ENCODE measurements around the gene ZNF408.
"Not testable (repeated sequence)": the region's sequence is repeated elsewhere in the genome, so short reads cannot be mapped to it uniquely, and the experiment has no call there.

Gene ZNF408

DNA sequence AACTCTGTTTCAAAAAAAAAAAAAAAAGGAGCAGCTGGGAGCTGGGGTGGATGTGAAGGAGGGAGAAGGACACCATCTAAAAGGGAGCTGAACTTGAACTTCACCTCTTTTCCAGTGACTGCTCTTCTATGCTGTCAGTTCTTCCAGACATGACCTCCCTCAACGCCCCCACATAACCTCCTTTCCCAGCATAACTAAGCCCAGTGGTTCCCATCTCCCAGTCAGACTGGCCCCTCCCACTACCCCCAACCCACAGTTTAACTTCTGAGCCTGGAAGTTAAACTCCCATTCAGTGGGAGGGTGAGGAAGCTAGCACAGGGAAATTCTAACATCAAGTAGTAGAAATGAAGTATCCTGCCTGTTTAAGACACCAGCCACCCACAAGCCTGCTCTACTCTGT lies 2.2 kb upstream of the ZNF408 start:
- no peak for DNase-seq

DNA sequence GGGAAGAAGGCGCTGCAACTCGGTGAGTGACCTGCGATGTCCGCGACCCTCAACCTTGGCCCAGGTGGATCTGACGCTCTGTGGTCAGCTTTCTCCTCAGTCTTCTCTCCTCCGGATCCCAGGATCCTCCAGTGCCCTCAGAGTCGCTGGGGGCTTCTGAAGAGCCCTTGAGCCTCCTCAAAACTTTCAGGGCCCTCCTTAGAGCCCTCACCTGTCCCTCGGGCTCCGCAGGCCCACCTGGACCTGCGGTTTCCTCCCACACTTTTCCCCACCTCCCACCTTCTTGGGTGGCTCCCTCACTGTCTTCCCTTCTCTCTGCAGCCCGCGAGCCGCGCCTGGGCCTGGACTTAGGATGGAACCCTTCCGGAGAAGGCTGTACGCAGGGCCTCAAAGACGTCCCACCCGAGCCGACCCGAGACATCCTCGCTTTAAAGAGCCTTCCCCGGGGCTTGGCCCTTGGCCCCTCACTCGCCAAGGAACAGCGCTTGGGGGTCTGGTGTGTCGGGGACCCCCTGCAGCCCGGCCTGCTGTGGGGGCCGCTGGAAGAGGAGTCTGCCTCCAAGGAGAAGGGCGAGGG lies 335 bp downstream of the ZNF408 start:
- no peak for DNase-seq

DNA sequence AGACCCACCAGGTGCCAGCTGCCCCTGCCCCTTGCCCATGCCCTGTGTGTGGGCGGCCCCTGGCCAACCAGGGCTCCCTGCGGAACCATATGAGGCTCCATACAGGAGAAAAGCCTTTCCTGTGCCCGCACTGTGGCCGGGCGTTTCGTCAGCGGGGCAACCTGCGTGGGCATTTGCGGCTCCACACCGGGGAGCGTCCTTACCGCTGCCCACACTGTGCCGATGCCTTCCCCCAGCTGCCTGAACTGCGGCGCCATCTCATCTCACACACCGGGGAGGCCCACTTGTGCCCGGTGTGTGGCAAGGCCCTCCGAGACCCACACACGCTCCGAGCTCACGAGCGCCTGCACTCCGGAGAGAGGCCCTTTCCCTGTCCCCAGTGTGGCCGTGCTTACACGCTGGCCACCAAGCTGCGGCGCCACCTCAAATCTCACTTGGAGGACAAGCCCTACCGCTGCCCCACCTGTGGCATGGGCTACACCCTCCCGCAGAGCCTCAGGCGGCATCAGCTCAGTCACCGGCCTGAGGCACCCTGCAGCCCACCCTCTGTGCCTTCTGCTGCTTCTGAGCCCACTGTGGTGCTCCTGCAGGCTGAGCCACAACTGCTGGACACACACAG lies 4.3 kb downstream of the ZNF408 start:
- no peak for DNase-seq

DNA sequence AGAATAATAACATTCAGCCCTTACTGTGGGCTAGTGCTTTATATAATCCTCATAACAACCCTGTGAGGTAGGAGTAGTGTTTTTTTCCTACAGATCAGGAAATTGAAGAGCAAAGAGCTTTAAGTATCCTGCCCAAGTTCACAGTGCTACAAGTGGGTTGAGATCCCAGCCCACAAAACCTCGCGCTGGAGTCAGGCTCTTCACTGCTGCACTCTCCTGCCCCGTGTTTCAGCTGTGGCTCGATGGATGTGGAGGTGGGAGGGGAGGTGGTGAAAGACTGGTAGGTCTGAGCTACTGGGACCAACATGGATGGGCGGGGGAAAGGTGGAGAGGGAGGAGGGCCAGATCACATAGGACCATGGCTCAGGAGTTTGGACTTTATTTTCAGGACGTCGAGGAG lies 6.1 kb downstream of the ZNF408 start:
- no peak for DNase-seq

DNA sequence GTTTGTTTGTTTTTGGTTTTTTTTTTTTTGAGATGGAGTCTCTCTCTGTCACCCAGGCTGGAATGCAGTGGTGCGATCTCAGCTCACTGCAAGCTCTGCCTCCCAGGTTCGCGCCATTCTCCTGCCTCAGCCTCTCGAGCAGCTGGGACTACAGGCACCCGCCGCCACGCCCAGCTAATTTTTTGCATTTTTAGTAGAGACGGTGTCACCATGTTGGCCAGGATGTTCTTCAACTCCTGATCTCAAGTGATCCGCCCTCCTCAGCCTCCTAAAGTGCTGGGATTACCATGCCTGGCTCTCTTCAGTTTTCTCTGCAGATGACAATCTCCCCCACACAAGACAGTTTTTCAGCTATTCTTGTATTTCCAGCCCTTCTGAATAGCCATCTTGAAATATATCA lies 8.5 kb downstream of the ZNF408 start:
- not testable (repeated sequence) for DNase-seq

DNA sequence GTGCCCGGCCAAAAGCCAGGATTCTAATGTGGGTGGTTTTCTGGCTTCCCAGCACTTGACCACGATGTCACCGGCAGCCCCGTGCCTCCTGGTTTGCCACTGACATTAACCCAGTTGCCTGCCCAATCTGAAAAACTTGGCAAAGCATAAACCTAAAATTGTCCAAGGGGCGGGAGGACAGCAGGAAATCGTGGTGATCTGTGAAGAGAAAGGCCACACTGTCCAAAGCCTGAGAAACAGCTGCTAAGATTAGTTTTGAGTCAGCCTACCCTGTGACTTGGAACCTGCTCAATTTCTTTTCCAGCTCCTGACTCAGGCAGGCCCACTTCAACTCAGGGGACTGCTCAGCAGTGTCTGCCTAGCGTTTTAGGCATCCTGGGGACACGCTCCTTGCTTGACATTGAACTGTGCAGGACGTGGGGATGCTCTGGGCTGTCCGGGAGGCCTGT lies 10.0 kb downstream of the ZNF408 start:
- DNase-seq: no peak

DNA sequence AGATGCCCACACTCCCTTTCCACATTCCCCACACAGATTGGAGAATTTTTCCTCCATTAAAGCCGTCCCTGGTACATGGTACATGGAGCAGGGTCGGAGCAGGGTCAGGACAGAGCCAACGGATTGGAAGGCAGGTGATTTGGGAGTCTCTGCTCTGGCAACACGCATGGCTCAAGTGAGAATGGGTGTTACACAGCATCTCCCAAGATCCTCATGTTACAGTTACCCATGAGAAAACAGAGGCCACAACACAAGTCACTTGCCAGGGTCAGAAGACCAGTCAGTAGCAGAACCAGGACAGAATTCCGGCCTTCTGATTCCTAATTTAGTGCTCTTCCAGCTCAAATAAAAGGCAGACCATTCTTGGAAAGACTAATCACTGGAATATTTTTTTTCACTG lies 10.5 kb downstream of the ZNF408 start:
- DNase-seq: no peak

DNA sequence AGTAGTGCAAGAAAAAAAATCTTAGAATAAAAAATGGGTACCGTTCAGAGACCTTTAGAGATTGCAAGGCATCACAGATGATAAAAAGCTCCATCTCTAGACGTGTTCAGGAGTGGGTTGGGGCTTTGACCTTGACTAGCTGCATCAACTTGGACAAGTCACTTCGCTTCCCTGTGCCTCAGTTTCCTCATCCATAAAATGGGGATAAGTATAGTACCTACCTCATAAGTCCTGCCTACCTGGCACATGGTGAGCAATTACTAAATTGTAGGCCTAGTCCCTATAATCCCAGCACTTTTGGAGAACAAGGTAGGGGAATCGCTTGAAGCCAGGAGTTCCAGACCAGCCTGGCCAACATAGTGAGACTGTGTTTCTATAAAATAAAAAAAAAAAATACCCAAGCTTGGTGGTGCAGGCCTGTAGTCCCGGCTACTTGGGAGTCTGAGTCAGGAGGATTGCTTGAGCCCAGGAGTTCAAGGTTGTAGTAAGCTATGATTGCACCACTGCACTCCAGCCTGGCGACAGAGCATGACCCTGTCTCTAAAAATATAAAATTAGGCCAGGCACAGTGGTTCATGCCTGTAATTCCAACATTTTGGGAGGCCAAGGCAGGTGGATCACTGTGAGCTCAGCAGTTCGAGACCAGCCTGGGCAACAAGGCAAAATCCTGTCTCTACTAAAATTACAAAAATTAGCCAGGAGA lies 12.2 kb downstream of the ZNF408 start:
- DNase-seq: no peak

DNA sequence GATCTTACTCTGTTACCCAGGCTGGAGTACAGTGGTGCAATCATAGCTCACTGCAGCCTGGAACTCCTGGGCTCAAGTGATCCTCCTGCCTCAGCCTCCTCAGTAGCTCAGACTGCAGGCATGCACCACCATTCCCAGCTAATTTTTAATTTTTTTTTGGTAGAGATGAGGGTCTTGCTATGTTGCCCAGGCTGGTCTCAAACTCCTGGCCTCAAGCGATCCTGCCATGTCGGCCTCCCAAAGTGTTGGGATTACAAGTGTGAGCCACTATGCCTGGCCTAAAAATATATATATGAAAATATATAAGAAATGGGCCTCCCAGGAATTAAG lies 17.0 kb downstream of the ZNF408 start:
- not testable (repeated sequence) for DNase-seq

DNA sequence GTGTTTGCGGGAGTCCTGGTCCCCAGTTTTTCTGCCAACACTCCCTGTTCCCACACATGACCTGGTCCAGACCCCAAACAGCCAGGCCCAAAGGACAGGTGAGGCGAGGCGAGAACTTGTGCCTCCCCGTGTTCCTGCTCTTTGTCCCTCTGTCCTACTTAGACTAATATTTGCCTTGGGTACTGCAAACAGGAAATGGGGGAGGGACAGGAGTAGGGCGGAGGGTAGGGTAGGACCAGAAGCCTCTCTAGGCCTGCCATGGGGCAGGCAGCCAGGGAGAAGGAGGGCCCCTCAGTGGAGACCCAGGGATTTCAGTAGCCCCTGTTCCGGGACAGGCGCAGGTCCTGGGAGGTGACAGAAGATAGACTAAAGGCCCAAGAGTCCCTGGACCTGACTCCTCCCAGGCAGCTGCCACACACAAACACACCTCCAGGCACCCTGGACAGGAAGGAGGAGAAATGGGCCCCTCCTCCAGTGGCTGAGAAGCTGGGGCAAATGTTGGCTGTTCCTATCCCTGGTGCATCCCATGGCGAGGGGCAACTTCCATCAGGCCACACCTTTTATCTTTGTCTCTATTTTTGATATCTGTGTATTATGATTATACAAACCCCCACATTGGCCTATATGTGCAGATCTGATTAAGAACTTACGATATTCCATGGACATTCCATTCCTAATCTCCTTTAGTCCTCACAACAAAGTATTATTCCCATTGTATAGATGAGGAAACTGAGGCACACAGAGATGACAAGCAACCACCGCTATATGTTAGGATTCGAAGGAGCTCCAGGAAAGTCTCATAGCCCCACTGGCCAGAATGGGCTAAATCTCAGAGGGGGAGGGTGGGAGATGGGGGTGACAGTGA lies 17.6 kb downstream of the ZNF408 start:
- DNase-seq: peak; percentile 62

DNA sequence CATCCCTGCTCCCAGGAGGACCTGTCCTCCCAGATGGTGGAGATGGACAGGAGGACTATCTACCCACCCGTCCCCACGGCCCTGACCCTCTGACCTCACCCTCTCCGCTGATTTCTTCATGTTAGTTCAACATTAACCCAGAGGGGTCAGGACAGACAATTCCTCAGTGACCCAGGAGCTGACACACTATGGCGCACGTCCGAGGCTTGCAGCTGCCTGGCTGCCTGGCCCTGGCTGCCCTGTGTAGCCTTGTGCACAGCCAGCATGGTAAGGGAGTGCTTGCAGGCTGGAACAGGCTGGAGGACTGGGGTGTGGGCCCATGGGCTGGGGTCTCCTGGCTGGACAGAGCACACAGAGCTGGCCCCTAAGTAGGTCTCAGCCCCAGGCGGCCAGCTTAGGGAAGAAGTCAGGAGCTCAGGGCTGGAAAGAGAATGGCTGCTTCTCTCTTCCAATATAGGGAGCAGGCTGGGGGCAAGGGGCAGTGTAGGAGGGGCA lies 18.3 kb downstream of the ZNF408 start, which contains the start of gene F2:
Gene F2, plus strand, starts transcription at position 166 of the 495 bp plus-strand sequence. Its CDS starts 23 bp downstream, at position 189.
- DNase-seq: no peak

DNA sequence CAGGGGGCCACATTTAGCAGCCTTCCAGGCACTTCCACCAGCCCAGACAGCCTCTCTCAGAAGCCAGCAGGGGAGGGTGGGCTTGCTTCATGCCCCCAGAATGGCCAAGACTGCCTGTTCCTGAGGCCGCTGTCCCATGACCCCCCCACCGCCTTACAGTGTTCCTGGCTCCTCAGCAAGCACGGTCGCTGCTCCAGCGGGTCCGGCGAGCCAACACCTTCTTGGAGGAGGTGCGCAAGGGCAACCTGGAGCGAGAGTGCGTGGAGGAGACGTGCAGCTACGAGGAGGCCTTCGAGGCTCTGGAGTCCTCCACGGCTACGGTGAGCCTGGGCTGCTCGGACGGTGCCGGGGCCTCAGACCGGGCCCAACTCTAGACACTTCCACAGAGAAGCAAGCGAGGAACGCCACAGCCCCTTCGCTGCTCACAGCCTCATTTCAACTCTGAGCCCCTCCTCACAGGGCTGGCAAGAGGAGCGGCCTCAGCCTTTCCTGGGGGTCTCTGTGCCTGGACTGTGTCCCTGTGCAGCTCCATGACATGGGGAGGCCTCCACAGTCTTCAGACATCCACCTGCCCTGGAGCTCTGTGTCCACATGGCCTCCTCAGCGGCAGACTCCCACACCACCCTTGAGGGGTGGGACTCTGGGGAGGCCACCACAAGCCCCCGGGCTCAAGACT lies 18.9 kb downstream of the ZNF408 start:
- peak; percentile 51 for DNase-seq

DNA sequence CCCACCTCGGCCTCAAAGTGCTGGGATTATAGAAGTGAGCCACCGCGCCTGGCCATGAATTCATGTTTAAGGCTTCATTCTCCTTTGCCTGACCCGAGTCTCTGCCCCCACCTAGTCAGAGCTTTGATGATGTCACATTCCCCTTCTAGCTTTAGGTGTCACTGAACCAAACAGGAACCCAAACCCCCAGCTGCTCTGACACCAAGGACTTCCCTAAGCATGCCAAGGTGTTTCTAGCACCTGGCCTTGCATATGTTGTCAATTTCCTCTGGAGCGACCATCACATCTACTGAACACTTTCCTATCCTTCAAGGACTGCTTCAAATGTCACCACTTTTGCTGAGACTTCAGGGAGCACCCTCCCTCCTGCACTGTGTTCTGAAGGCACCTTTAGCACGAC lies 20.5 kb downstream of the ZNF408 start:
- DNase-seq: peak; percentile 49

DNA sequence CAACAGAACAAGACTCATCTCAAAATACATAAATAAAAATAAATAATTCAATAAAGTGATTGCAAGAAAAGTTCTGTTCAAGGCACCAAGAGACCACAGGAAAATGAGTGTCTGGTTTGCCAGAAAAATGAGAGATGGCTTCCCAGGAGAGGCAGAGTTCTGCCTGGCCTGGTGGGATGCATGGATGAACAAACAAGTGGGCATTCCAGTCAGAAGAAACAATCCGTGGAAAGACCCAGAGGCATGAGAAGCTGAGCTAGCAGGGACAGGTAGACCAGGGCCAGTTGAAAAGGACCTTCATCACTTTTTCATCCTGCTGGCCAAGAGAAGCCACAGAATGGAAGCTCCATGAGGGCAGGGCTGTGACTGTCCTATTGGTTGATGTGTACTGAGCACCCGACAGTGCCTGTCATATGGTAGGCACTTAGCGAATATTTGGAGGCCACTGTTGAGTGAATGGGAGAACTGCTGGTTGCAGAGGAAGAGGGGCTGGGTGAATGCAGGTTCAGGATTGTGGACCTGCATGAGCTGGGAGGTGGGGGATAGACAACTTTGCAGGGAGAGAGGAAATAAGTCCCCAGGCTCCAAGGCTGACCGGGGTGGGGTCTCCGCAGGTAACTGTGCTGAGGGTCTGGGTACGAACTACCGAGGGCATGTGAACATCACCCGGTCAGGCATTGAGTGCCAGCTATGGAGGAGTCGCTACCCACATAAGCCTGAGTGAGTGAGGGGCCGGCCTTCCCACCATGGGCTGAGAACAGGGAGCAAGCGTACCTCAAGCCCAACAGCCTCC lies 21.9 kb downstream of the ZNF408 start:
- DNase-seq: no peak

DNA sequence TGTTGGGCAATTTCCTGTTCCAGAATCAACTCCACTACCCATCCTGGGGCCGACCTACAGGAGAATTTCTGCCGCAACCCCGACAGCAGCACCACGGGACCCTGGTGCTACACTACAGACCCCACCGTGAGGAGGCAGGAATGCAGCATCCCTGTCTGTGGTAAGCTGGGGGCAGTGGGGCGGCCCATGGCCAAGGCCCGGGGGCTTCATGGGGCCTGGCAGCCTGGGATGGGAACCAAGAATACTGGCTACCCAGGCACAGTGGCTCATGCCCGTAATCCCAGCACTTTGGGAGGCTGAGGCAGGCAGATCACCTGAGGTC lies 22.5 kb downstream of the ZNF408 start:
- no peak for DNase-seq

DNA sequence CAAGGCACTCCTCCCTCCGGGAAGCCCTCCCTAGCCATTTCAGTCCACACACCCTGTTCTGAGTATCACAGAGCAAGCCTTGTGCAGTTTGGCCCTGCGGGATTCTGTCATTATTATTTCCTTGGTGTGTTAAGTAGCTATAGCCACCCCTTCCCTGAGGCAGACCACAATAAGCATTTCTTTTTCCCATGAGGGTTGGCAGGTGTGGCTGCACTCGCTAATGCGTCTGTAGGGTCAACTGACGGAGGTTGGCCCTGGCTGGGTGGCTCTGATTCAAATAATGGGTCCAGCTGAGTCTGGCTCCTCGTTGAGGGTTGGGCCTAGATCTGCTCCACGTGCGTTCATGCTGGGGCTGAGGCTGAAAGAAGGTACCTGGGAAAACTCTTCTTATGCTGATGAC lies 23.3 kb downstream of the ZNF408 start:
- DNase-seq: peak; percentile 63

DNA sequence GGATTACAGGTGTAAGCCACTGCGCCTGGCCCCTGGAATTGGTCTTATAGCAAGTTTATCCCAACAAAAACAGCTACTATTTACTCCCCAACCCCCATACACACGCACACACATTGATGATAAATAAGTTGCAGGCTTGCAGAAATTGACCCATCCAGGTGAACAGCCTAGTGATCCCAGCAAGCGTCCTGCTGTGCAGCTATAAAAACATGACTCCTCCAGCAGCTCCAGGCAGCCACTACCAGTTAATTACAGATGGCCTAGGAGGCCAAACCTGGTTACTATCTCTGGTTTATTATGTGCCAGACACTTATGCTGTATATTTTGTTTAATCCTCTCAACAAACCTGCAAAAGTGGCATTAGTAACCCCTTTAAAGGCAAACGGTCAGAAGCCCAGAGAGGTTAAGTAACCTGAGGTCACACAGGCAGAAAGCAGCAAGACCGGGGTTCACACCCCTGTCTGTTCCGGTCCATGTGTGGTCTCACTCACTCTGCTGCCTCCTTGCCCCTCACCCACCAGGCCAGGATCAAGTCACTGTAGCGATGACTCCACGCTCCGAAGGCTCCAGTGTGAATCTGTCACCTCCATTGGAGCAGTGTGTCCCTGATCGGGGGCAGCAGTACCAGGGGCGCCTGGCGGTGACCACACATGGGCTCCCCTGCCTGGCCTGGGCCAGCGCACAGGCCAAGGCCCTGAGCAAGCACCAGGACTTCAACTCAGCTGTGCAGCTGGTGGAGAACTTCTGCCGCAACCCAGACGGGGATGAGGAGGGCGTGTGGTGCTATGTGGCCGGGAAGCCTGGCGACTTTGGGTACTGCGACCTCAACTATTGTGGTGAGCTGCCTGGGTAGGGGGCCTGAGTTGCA lies 24.7 kb downstream of the ZNF408 start:
- no peak for DNase-seq

DNA sequence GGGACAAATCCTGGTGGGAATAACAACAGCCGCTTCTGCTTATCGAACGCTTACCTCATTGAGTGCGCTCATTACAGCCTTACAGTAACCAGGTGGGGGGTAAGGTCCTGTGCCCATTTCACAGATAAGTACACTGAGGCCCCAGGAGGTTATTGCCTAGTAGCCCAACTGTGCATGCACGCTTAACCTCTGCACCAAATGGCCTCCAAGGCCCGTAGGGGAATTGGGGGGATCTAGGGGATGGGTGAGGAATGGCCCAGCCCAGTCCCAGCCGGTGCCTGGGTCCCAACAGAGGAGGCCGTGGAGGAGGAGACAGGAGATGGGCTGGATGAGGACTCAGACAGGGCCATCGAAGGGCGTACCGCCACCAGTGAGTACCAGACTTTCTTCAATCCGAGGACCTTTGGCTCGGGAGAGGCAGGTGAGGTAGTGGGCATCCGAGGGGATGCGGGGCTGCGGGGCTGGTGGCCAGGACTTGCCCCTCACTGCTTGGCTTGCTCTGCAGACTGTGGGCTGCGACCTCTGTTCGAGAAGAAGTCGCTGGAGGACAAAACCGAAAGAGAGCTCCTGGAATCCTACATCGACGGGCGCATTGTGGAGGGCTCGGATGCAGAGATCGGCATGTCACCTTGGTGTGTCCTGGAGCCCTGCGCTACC lies 25.5 kb downstream of the ZNF408 start:
- no peak for DNase-seq

DNA sequence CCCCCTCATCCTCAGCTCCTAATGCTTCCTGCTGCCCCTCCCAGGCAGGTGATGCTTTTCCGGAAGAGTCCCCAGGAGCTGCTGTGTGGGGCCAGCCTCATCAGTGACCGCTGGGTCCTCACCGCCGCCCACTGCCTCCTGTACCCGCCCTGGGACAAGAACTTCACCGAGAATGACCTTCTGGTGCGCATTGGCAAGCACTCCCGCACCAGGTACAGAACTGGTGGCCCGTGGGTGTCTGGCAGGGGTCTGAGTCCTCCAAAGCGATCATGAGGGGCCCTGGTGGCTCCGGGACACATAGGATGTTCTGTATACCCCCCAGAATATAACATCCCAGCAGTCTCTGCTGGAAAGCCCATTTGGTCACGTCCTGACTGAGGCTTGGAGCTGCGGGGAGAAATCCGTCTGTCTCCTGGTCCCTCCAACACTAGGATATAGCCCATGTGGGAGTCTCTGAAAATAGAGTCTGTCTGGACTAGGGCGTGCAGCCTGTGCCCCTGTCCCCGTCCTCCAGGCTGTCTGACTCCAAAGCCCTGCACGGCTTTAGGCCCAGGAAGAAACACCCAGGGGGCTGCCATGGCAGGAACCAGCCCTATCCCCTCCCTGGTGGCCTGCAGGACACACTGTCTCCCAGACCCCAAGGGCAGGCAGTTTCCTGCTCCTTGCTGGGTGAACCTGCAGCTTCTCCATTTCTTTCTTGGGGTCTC lies 27.3 kb downstream of the ZNF408 start:
- DNase-seq: no peak

DNA sequence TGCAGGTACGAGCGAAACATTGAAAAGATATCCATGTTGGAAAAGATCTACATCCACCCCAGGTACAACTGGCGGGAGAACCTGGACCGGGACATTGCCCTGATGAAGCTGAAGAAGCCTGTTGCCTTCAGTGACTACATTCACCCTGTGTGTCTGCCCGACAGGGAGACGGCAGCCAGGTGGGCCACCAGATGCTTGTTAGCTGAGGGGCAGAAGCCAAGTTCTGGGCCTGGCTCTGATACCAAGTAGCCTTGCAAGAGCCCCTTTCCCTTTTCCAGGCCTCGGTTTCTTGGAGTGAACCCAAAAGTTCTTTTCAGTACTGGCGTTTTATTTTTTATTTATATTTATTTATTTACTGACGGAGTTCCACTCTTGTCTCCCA lies 27.8 kb downstream of the ZNF408 start:
- DNase-seq: no peak
